Measurements from ENCODE around the gene TBL1X. TPM values are rescaled to one million over a fixed set of nuclear protein-coding genes. Genes with fewer than 3 reads are reported as not detected.

TBL1X gene
- total RNA-seq, 2 donors from 2014 or later: 12.3 to 14.0 TPM

GRCh38 chrX:9465380-9466123, 694 bp downstream of the TBL1X start:
- DNase-seq (ENCODE audit: low spot score): no peak
- Histone ChIP-seq H3K4me1 (peaks cover 0 to 36% of the 10 kb centered on the region in 2 donors), H3K9me3 (no peaks in the 10 kb centered on the region), H3K4me3 (peak overlapping the region; percentile 55 to 60), H3K36me3 (no peaks in the 10 kb centered on the region), H3K27ac (peak overlapping the region; percentile 71 to 74), H3K27me3 (peaks cover 0 to 4% of the 10 kb centered on the region in 2 donors)
- TF ChIP-seq, protein P1, sequence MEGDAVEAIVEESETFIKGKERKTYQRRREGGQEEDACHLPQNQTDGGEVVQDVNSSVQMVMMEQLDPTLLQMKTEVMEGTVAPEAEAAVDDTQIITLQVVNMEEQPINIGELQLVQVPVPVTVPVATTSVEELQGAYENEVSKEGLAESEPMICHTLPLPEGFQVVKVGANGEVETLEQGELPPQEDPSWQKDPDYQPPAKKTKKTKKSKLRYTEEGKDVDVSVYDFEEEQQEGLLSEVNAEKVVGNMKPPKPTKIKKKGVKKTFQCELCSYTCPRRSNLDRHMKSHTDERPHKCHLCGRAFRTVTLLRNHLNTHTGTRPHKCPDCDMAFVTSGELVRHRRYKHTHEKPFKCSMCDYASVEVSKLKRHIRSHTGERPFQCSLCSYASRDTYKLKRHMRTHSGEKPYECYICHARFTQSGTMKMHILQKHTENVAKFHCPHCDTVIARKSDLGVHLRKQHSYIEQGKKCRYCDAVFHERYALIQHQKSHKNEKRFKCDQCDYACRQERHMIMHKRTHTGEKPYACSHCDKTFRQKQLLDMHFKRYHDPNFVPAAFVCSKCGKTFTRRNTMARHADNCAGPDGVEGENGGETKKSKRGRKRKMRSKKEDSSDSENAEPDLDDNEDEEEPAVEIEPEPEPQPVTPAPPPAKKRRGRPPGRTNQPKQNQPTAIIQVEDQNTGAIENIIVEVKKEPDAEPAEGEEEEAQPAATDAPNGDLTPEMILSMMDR (IDR thresholded peaks at IDR 0.05): no peak

GRCh38 chrX:9466124-9466495, 1.3 kb downstream of the TBL1X start:
- Histone ChIP-seq H3K27ac (peak overlapping the region; percentile 71 to 74), H3K27me3 (peaks cover 0 to 4% of the 10 kb centered on the region in 2 donors), H3K4me3 (peak overlapping the region; percentile 55 to 60), H3K9me3 (no peaks in the 10 kb centered on the region), H3K4me1 (peaks cover 0 to 36% of the 10 kb centered on the region in 2 donors), H3K36me3 (no peaks in the 10 kb centered on the region)
- TF ChIP-seq, protein P1 (IDR thresholded peaks at IDR 0.05): no peak
- DNase-seq (ENCODE audit: low spot score): peak; percentile 67

DNA sequence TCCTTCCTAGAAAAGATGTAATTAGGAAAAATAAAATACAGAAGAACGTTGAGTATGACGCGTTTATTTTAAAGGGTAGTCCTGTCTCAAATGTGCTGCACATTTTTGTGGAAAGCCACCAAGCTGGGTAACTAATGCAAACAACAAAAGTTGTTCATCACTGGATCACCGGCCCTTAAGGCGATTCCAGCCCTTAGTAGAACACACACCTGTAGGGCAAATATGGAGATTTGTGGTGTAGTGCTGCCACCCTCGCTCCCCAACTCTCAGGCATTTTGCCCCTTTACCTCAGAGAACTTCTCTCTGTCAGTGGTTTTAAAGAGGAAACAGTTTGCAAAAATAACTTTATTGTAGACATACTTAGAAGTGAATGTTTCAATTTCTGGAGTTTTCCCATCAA, 1.9 kb downstream of the TBL1X start:
- peaks cover 0 to 36% of the 10 kb centered on the region in 2 donors for H3K4me1 ChIP-seq
- no peaks in the 10 kb centered on the region for H3K9me3 ChIP-seq
- peaks cover 0 to 4% of the 10 kb centered on the region in 2 donors for H3K27me3 ChIP-seq
- peak overlapping the region in 1 of 2 donors; percentile 60 for H3K4me3 ChIP-seq
- no peak for DNase-seq (ENCODE audit: low spot score)
- TF ChIP-seq, protein P1 (IDR thresholded peaks at IDR 0.05): no peak
- H3K27ac ChIP-seq: no peak overlapping the region
- no peaks in the 10 kb centered on the region for H3K36me3 ChIP-seq

DNA sequence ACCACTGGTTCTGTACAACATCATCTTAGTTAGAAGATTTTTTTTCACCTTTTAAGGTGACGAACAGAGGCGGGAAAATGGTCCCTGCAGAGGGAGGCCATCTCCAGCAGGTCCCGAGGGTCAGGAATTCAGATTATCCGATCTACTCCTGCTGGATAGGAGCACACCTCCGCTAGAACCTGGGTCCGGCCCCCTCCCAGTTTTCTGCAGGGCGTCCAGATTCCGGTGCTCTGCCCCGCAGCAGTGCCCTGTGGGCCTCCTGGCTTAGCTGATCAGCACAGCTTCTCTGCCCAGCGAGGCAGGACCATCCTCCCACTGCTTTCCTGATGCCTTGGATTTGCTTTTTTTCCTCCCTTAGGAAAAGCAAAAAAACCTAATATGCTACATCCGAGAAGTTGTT, 2.3 kb downstream of the TBL1X start:
- Histone ChIP-seq H3K27ac (no peak overlapping the region), H3K4me1 (peaks cover 0 to 36% of the 10 kb centered on the region in 2 donors), H3K4me3 (no peak overlapping the region), H3K36me3 (no peaks in the 10 kb centered on the region), H3K9me3 (no peaks in the 10 kb centered on the region), H3K27me3 (peaks cover 0 to 4% of the 10 kb centered on the region in 2 donors)
- TF ChIP-seq, protein P1 (IDR thresholded peaks at IDR 0.05): no peak
- DNase-seq (ENCODE audit: low spot score): no peak

- Histone ChIP-seq H3K4me1 (peaks cover 0 to 31% of the 10 kb centered on the region in 2 donors), H3K36me3 (no peaks in the 10 kb centered on the region), H3K9me3 (no peaks in the 10 kb centered on the region), H3K27ac (no peak overlapping the region), H3K27me3 (peaks cover 0 to 4% of the 10 kb centered on the region in 2 donors), H3K4me3 (no peak overlapping the region)
- TF ChIP-seq, protein P1 (IDR thresholded peaks at IDR 0.05): no peak
- no peak for DNase-seq (ENCODE audit: low spot score)
Measured at GRCh38 chrX:9467751-9468150, 2.9 kb downstream of the TBL1X start.

Measured in right atrium auricular region (tissue), 2 donors.